ENCODE measurements around the gene ACD. TPM values are rescaled to one million over a fixed set of nuclear protein-coding genes. Genes with fewer than 3 reads are reported as not detected.

ACD gene
- total and polyA plus RNA-seq, 9 of the 15 experiments (the other 6 are each of a cell fraction or from before 2014, with no cell fraction given) = 4.2 to 47.4 (median 19.2) TPM

DNA sequence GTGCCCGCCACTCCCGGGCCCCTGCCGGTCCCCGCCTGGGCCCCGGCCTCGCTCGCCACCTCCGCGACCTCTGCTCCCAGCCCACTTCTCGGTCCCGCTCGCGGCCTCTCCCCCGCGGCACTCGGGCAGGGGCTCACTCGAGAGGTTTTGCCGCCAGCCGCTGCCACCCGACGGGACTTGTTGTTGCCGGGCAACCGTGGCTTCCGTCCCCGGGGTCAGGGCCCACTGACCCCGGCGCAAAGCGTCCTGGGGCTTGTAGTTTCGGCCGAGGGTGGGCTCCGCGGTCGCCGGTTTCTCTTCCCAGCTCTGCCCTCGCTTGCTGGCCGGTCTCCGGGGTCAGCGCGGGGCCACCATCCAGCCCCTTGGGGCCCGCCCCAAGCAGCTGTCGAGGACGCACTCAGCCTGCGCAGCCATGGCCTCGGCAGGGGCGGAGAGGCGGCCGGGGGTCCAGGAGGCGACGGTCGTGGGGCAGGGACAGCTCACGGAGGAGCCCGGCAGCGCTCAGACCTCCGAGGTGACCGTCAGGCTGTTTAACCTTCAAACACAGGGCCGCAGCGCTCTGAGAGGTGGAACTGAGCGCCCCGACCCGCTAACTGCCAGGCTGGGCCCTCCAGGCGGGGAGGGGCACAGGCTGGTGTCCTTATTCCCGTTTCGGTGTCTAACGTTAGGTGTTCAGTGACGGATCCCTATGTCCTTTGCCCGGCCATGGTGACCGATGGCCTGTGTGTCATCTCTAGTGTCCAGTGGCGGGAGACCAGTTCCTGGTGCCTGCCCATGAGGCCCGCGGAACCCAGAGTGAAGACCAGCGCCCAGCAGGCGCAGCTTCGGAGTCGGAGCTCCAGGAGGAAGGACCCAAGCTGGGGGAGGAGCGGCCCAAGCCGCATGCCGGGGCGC, 6.7 kb upstream of the ACD start, which contains the start of the genes C16orf86 and ENKD1 (continued):
- TF ChIP-seq ZBTB40 (IDR thresholded peaks at IDR 0.05) = peak; percentile 90
- TF ChIP-seq ZBTB40 (CRISPR knock-in tag; IDR thresholded peaks at IDR 0.05) = no peak
- no peak for TF ChIP-seq RHOXF2B (CRISPR knock-in tag; conservative IDR thresholded peaks at IDR 0.05)
- no peak for TF ChIP-seq PBX2 (CRISPR knock-in tag; IDR thresholded peaks at IDR 0.05; ENCODE audit: low read depth)
- TF ChIP-seq PBX2 (tag; conservative IDR thresholded peaks at IDR 0.05; ENCODE audit: low read depth) = no peak
- peak; percentile 68; the same call in 1 of the 2 replicates for TF ChIP-seq NCOA6 (IDR thresholded peaks at IDR 0.05)
- TF ChIP-seq, protein P1, sequence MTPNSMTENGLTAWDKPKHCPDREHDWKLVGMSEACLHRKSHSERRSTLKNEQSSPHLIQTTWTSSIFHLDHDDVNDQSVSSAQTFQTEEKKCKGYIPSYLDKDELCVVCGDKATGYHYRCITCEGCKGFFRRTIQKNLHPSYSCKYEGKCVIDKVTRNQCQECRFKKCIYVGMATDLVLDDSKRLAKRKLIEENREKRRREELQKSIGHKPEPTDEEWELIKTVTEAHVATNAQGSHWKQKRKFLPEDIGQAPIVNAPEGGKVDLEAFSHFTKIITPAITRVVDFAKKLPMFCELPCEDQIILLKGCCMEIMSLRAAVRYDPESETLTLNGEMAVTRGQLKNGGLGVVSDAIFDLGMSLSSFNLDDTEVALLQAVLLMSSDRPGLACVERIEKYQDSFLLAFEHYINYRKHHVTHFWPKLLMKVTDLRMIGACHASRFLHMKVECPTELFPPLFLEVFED (CRISPR knock-in tag; conservative IDR thresholded peaks at IDR 0.05) = no peak
- TF ChIP-seq, protein P2, sequence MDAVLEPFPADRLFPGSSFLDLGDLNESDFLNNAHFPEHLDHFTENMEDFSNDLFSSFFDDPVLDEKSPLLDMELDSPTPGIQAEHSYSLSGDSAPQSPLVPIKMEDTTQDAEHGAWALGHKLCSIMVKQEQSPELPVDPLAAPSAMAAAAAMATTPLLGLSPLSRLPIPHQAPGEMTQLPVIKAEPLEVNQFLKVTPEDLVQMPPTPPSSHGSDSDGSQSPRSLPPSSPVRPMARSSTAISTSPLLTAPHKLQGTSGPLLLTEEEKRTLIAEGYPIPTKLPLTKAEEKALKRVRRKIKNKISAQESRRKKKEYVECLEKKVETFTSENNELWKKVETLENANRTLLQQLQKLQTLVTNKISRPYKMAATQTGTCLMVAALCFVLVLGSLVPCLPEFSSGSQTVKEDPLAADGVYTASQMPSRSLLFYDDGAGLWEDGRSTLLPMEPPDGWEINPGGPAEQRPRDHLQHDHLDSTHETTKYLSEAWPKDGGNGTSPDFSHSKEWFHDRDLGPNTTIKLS (IDR thresholded peaks at IDR 0.05; ENCODE audit: borderline replicate concordance, low read depth) = peak; percentile 65; the same call in 1 of the 2 replicates
- TF ChIP-seq ZNF277 (CRISPR knock-in tag; IDR thresholded peaks at IDR 0.05; ENCODE audit: borderline replicate concordance) = no peak

Measured in K562 (cell line).